K562 (cell line): ENCODE measurements around the gene GFI1B. TPM values are rescaled to one million over a fixed set of nuclear protein-coding genes. Genes with fewer than 3 reads are reported as not detected.

Experiments
- ATAC-seq: fragments of 200-7000 bp; cut with Tn5 transposase; 3 replicates; pipeline ENCODE4 v1.9.1; 2020; ENCODE audit warnings: moderate library complexity
- BruUV-seq: library from RNA; stranded (reverse); fragments of 400-500 nt; replicated peaks from 2 replicates; lab custom pipeline; 2021; lab: Mats Ljungman, UMichigan
- CTCF ChIA-PET: fragments of 300-600 bp; formaldehyde crosslinking; extraction: SDS; loops from one replicate; lab custom pipeline; 2021; ENCODE audit warnings: low intra/inter-chr PET ratio; lab: Yijun Ruan, JAX
- POLR2A ChIA-PET: fragments of 300-600, 350-650 bp; sonication (Branson Sonifier 250); formaldehyde crosslinking; extraction: SDS; loops from one replicate; lab custom pipeline; 2021; ENCODE audit warnings: antibody characterized with exemption, inconsistent platforms; lab: Yijun Ruan, JAX
- DNase-seq, 4 experiments: peaks; one replicate each; pipeline versions ENCODE4 v3.0.0 to v3.0.0-alpha.2; 2011 to 2018; ENCODE audit warnings: low spot score in 3 of 4, mixed read lengths in 3 of 4; ENCODE audit errors: extremely low read depth in 1 of 4
- FAIRE-seq: peaks from 2 replicates; lab custom pipeline; 2011; peaks lifted over from hg19 to GRCh38; lab: Jason Lieb, UNC
- H2AFZ ChIP-seq: 2 replicates; pipeline ENCODE4 v1.6.0; 2011; ENCODE audit warnings: low read depth, low read length, control low read depth, inconsistent platforms
- H3K27ac ChIP-seq: fragments of 200-600 bp; 3 replicates; pipeline ENCODE4 v1.8.0; 2011; ENCODE audit warnings: low read depth, mild to moderate bottlenecking, control low read depth, inconsistent platforms, low read length, moderate library complexity, mixed read lengths; ENCODE audit errors: extremely low read depth
- H3K27me3 ChIP-seq, 2 experiments: fragments of 300-600 bp in 1 of 2; 2 replicates in 1 of 2; 3 replicates in 1 of 2; pipeline versions ENCODE4 v1.6.0 to v1.8.0; 2011; ENCODE audit warnings: inconsistent platforms in 2 of 2, low read length in 2 of 2, mild to moderate bottlenecking in 1 of 2, mixed read lengths in 1 of 2, moderate library complexity in 1 of 2; ENCODE audit not compliant: control insufficient read depth in 2 of 2, insufficient read depth in 2 of 2
- H3K36me3 ChIP-seq: fragments of 300-600 bp; 3 replicates; pipeline ENCODE4 v1.8.0; 2011; ENCODE audit warnings: mild to moderate bottlenecking, low read length, inconsistent platforms; ENCODE audit not compliant: control insufficient read depth, insufficient read depth
- H3K4me1 ChIP-seq, 2 experiments: fragments of 200-600 bp in 1 of 2; replicated peaks in 1 of 2; 2 replicates in 1 of 2; 3 replicates in 1 of 2; pipeline versions ENCODE4 v1.5.1 to v1.8.0; 2011; ENCODE audit warnings: inconsistent platforms in 2 of 2, low read length in 2 of 2, mild to moderate bottlenecking in 1 of 2, mixed read lengths in 1 of 2, moderate library complexity in 1 of 2; ENCODE audit not compliant: control insufficient read depth in 2 of 2, insufficient read depth in 2 of 2
- H3K4me2 ChIP-seq: 2 replicates; pipeline ENCODE4 v1.6.1; 2011; ENCODE audit warnings: low read length, control low read depth, inconsistent platforms, mixed read lengths; ENCODE audit not compliant: insufficient read depth
- H3K4me3 ChIP-seq: fragments of 200-600 bp; sonication (generic), shearing (Covaris generic); 2 replicates; pipeline ENCODE4 v1.5.1; 2016; ENCODE audit warnings: control low read depth, inconsistent platforms
- H3K79me2 ChIP-seq: fragments of 200-600 bp; 3 replicates; pipeline ENCODE4 v1.8.0; 2011; ENCODE audit warnings: low read length, inconsistent platforms; ENCODE audit not compliant: control insufficient read depth, insufficient read depth
- H3K9ac ChIP-seq, 2 experiments: 2 replicates each; pipeline versions ENCODE4 v1.6.0 to v1.6.1; 2011; ENCODE audit warnings: low read depth in 2 of 2, low read length in 2 of 2, control low read depth in 1 of 2, inconsistent platforms in 1 of 2, mild to moderate bottlenecking in 1 of 2, mixed read lengths in 1 of 2; ENCODE audit not compliant: insufficient read depth in 1 of 2
- H3K9me1 ChIP-seq: one replicate; pipeline ENCODE4 v1.6.0; 2011; ENCODE audit warnings: inconsistent platforms, mild to moderate bottlenecking, low read length, moderate library complexity; ENCODE audit not compliant: control insufficient read depth, insufficient read depth
- H3K9me3 ChIP-seq: replicated peaks from 2 replicates; pipeline ENCODE4 v1.5.1; 2011; ENCODE audit warnings: low read depth, low read length, inconsistent platforms; ENCODE audit not compliant: control insufficient read depth, insufficient read depth
- H4K20me1 ChIP-seq: replicated peaks from 2 replicates; pipeline ENCODE4 v1.6.1; 2011; ENCODE audit warnings: low read length, inconsistent platforms, mixed read lengths; ENCODE audit not compliant: control insufficient read depth, insufficient read depth
- CBX3 ChIP-seq, 2 experiments: IDR thresholded peaks; 1 replicate in 1 of 2; 2 replicates in 1 of 2; pipeline ENCODE4 v1.6.1; 2012; ENCODE audit warnings: inconsistent platforms in 2 of 2, low read length in 2 of 2, borderline replicate concordance in 1 of 2, control low read depth in 1 of 2
- CHD4 ChIP-seq: fragments of 200-600 bp; sonication (generic); IDR thresholded peaks from 3 replicates; pipeline ENCODE4 v1.6.1; 2012; ENCODE audit warnings: low read depth, mild to moderate bottlenecking, mixed read lengths, low read length, inconsistent platforms; ENCODE audit not compliant: insufficient read depth, insufficient replicate concordance, poor library complexity, severe bottlenecking
- GABPB2 ChIP-seq: fragments of 250-450 bp; sonication (Bioruptor Pico); conservative IDR thresholded peaks from 2 replicates; pipeline ENCODE4 v1.5.1; 2021; ENCODE audit warnings: mild to moderate bottlenecking
- GATAD2A ChIP-seq: fragments of 450-650 bp; IDR thresholded peaks from 2 replicates; pipeline ENCODE4 v1.6.1; 2017
- GTF2A2 ChIP-seq: IDR thresholded peaks from 2 replicates; pipeline ENCODE4 v1.6.1; 2016; ENCODE audit warnings: mild to moderate bottlenecking, missing genetic modification characterization, missing compliant biosample characterization
- GTF2F1 ChIP-seq: IDR thresholded peaks from 2 replicates; pipeline ENCODE4 v1.6.1; 2011; ENCODE audit warnings: low read depth, low read length, improper control_type of control experiment
- LARP7 ChIP-seq: fragments of 450-650 bp; IDR thresholded peaks from 2 replicates; pipeline ENCODE4 v1.6.1; 2016
- MYNN ChIP-seq, 2 experiments: sonication (generic); formaldehyde crosslinking in 1 of 2; IDR thresholded peaks; 2 replicates each; pipeline versions ENCODE4 v1.5.0 to v1.6.1; 2016 to 2020; ENCODE audit warnings: antibody characterized with exemption in 1 of 2, missing genetic modification reagents in 1 of 2
- SRSF3 ChIP-seq: fragments of 200-400 bp; formaldehyde crosslinking; IDR thresholded peaks from 2 replicates; pipeline ENCODE4 v1.6.1; 2016; ENCODE audit warnings: mild to moderate bottlenecking, low read length, moderate library complexity; ENCODE audit not compliant: insufficient read depth
- TCF7L2 ChIP-seq: fragments of 150-350 bp; IDR thresholded peaks from 2 replicates; pipeline ENCODE4 v1.6.1; 2016; ENCODE audit warnings: low read depth, mild to moderate bottlenecking, low read length, moderate library complexity
- WGBS: fragments of 100-300 bp; shearing (Covaris generic); methylation state at CpG from one replicate; pipeline ENCODE4 v1.1.6; 2016; ENCODE audit warnings: low coverage, mixed read lengths; ENCODE audit not compliant: insufficient coverage; ENCODE audit errors: missing lambda C conversion rate; 5-methylcytosine and 5-hydroxymethylcytosine counted together
- in situ Hi-C: fragments of 300-500 bp; cut with MboI; formaldehyde crosslinking; loops from 4 replicates; pipeline ENCODE4 v1.15.0; 2018; ENCODE audit warnings: inconsistent platforms, mixed read lengths
- intact Hi-C: fragments of 100-400 bp; cut with micrococcal nuclease; formaldehyde crosslinking; loops from 2 replicates; pipeline ENCODE4 v1.14.2; 2022
- polyA plus RNA-seq, 8 experiments: library from polyadenylated mRNA; depleted of rRNA in 4 of 8; stranded (reverse) in 5 of 8; unstranded in 3 of 8; fragments of >200 nt; fragmentation: Nextera tagmentation in 2 of 8; fragmentation: Illumina TruSeq in 1 of 8; extraction: Ambion mirVana in 2 of 8; extraction: Trizol in 1 of 8; gene quantifications; 2 replicates each; pipeline versions ENCODE4 v1.2.1 to v1.2.3, GENCODE V29; 2011 to 2014; ENCODE audit warnings: inconsistent platforms in 1 of 8, missing spikeins in 1 of 8
- total RNA-seq, 7 experiments: library from RNA; depleted of rRNA in 6 of 7; stranded (reverse); fragments of >200 nt in 6 of 7; fragmentation: Illumina TruSeq in 2 of 7; extraction: Trizol in 2 of 7; gene quantifications; 2 replicates each; pipeline versions ENCODE4 v1.2.1 to v1.2.3, GENCODE V29; 2011 to 2021; ENCODE audit warnings: low replicate concordance in 1 of 7
- TF ChIP-seq, protein P1 (sequence below): sonication (generic); formaldehyde crosslinking; IDR thresholded peaks from 2 replicates; pipeline ENCODE4 v1.8.0; 2023; ENCODE audit warnings: mild to moderate bottlenecking, missing genetic modification reagents
- TF ChIP-seq, protein P2 (sequence below): fragments of 450-650 bp; formaldehyde crosslinking; IDR thresholded peaks from 2 replicates; pipeline ENCODE4 v1.4.0; 2022; ENCODE audit warnings: mild to moderate bottlenecking, moderate library complexity
- TF ChIP-seq, protein P3 (sequence below), 2 experiments: fragments of 250-450 bp in 1 of 2; fragments of 450-650 bp in 1 of 2; sonication (Bioruptor Pico) in 1 of 2; IDR thresholded peaks; 2 replicates each; pipeline versions ENCODE4 v1.6.1 to v1.8.0; 2016 to 2021; ENCODE audit warnings: mild to moderate bottlenecking in 2 of 2, moderate library complexity in 2 of 2, missing compliant biosample characterization in 1 of 2, missing genetic modification characterization in 1 of 2
- TF ChIP-seq, protein P4 (sequence below): fragments of 450-650 bp; conservative IDR thresholded peaks from 2 replicates; pipeline ENCODE4 v1.6.1; 2016; ENCODE audit warnings: missing genetic modification characterization, low read depth, mild to moderate bottlenecking, control low read depth, missing compliant biosample characterization

Gene GFI1B
- total and polyA plus RNA-seq, 9 of the 15 experiments (the other 6 are each of a cell fraction or from before 2014, with no cell fraction given), result 8.0 to 75.7 (median 34.5) TPM

DNA sequence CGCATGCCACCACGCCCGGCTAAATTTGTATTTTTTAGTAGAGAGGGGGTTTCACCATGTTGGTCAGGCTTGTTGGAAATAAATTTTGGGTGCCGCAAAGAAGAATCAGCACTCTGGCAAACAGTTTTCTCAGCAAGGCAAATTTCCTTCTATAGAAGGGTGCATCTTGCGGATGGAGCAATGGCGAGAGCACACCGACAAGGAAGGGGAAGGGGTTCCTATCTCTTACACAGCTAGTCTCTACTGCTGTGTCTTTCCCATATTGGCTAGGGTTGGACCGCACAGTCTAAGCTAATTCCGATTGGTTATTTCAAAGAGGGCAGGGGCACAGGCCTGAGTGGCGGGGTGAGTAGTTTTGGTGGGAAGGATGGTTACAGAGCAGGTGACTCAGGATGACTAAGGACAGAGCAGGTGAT lies 53.0 kb downstream of the GFI1B start (continued):
- TF ChIP-seq, protein P1, sequence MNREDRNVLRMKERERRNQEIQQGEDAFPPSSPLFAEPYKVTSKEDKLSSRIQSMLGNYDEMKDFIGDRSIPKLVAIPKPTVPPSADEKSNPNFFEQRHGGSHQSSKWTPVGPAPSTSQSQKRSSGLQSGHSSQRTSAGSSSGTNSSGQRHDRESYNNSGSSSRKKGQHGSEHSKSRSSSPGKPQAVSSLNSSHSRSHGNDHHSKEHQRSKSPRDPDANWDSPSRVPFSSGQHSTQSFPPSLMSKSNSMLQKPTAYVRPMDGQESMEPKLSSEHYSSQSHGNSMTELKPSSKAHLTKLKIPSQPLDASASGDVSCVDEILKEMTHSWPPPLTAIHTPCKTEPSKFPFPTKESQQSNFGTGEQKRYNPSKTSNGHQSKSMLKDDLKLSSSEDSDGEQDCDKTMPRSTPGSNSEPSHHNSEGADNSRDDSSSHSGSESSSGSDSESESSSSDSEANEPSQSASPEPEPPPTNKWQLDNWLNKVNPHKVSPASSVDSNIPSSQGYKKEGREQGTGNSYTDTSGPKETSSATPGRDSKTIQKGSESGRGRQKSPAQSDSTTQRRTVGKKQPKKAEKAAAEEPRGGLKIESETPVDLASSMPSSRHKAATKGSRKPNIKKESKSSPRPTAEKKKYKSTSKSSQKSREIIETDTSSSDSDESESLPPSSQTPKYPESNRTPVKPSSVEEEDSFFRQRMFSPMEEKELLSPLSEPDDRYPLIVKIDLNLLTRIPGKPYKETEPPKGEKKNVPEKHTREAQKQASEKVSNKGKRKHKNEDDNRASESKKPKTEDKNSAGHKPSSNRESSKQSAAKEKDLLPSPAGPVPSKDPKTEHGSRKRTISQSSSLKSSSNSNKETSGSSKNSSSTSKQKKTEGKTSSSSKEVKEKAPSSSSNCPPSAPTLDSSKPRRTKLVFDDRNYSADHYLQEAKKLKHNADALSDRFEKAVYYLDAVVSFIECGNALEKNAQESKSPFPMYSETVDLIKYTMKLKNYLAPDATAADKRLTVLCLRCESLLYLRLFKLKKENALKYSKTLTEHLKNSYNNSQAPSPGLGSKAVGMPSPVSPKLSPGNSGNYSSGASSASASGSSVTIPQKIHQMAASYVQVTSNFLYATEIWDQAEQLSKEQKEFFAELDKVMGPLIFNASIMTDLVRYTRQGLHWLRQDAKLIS, result no peak
- no peak for TF ChIP-seq CHD4
- peak in 1 of 2 experiments; percentile 93; a peak in 1 of 3 replicates for TF ChIP-seq CBX3 (IDR thresholded peaks at IDR 0.05; ENCODE audit: borderline replicate concordance in 1 of 2, low read length in 2 of 2)

DNA sequence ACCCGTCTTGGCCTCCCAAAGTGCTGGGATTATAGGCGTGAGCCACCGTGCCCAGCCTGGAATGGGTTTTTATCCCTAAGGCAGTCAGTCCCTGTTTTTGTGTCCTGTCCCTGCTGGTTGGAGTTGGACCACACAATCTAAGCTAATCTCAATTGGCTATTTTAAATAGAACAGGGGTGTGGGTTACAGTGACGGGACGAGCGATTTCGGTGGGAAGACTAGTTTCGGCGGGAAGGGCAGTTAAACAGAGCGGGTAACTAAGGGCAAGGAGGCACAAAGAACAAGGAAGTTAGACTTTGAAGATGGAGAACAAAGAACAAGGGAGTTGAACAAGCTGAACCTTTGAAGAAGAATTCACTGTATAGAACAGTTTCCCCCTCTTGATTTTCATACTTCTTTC lies 53.7 kb downstream of the GFI1B start:
- no peaks in the 10 kb centered on the region for H3K27me3 ChIP-seq
- H3K9me3 ChIP-seq, result peaks cover 14% of the 10 kb centered on the region; the same call in 1 of the 2 replicates
- H3K36me3 ChIP-seq, result peaks cover 53% of the 10 kb centered on the region
- in situ Hi-C loops, result no loop called here
- peak overlapping the region; percentile 99; the same call in 1 of the 2 replicates for H3K4me3 ChIP-seq
- WGBS, result 93% methylated on average over 10 of the region's 10 CpGs
- H2AFZ ChIP-seq, result no peak overlapping the region
- CTCF ChIA-PET, result no interaction called here
- H3K9ac ChIP-seq, result no peak overlapping the region
- no peak overlapping the region for H3K27ac ChIP-seq
- peak overlapping the region; percentile 95 for H3K4me2 ChIP-seq
- peaks cover 16 to 22% of the 10 kb centered on the region in 2 experiments; a peak in 4 of 5 replicates for H3K4me1 ChIP-seq
- DNase-seq (no peak), ATAC-seq (no peak), FAIRE-seq (no peak)
- H4K20me1 ChIP-seq, result 0 out of 2 replicates have a peak, but pooled peaks cover 3% of the 10 kb centered on the region
- intact Hi-C loops, result no loop called here
- no peaks in the 10 kb centered on the region for H3K9me1 ChIP-seq
- H3K79me2 ChIP-seq, result peaks cover 86% of the 10 kb centered on the region
- BruUV-seq, result no TSS peak
- POLR2A ChIA-PET, result interaction anchor here (1.0 to 2.7 kb wide), 3 partner anchors 9 to 29 kb away, joined by 3 to 15 read pairs (median 3); no protein-coding TSS in a partner anchor
- TF ChIP-seq SRSF3 (no peak), GTF2F1 (no peak), TCF7L2 (no peak), GABPB2 (no peak), MYNN (IDR thresholded peaks at IDR 0.05) (no peak), MYNN (CRISPR knock-in tag; IDR thresholded peaks at IDR 0.05) (no peak), GATAD2A (no peak), GTF2A2 (tag) (no peak), LARP7 (no peak)
- TF ChIP-seq, protein P2, sequence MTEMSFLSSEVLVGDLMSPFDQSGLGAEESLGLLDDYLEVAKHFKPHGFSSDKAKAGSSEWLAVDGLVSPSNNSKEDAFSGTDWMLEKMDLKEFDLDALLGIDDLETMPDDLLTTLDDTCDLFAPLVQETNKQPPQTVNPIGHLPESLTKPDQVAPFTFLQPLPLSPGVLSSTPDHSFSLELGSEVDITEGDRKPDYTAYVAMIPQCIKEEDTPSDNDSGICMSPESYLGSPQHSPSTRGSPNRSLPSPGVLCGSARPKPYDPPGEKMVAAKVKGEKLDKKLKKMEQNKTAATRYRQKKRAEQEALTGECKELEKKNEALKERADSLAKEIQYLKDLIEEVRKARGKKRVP (CRISPR knock-in tag), result no peak
- TF ChIP-seq, protein P3, sequence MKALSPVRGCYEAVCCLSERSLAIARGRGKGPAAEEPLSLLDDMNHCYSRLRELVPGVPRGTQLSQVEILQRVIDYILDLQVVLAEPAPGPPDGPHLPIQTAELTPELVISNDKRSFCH (CRISPR knock-in tag; IDR thresholded peaks at IDR 0.05), result no peak
- TF ChIP-seq, protein P3 (tag; IDR thresholded peaks at IDR 0.05), result no peak
- TF ChIP-seq, protein P4, sequence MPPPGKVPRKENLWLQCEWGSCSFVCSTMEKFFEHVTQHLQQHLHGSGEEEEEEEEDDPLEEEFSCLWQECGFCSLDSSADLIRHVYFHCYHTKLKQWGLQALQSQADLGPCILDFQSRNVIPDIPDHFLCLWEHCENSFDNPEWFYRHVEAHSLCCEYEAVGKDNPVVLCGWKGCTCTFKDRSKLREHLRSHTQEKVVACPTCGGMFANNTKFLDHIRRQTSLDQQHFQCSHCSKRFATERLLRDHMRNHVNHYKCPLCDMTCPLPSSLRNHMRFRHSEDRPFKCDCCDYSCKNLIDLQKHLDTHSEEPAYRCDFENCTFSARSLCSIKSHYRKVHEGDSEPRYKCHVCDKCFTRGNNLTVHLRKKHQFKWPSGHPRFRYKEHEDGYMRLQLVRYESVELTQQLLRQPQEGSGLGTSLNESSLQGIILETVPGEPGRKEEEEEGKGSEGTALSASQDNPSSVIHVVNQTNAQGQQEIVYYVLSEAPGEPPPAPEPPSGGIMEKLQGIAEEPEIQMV (tag), result no peak
